GM23248 (cell line): Measurements from ENCODE around the gene MVB12B.

ENCODE experiments used
- EZH2 ChIP-seq: fragments of 200-600 bp; sonication (generic); IDR thresholded peaks from 2 replicates; pipeline ENCODE4 v1.6.1; 2018; ENCODE audit warnings: antibody characterized with exemption, mild to moderate bottlenecking; ENCODE audit not compliant: insufficient read depth, poor library complexity, severe bottlenecking
- EZH2phosphoT487 ChIP-seq: fragments of 200-600 bp; sonication (generic); IDR thresholded peaks from 2 replicates; pipeline ENCODE4 v1.6.1; 2018; ENCODE audit warnings: antibody characterized with exemption, moderate library complexity, mild to moderate bottlenecking, low read depth; ENCODE audit not compliant: insufficient read depth

DNA sequence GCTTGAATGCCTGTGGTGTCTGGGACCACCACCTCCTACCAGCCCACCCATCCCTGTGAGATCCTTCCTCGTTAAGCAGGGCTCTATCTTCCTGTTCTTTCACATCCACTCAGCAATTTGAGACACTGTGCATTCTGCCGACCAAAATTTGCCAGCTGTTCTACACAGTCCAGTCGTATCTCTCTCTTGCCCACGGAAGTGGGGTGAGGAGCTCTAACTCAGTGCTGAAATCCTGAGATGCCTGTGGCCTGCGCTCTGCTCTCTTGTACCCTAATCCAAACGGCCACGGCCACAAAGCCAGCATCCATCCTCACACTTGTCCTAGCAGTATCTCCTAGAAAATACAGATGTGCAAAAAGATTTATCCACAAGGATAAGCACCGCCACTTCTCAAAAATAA is 97.9 kb downstream of the MVB12B start:
- no peak for TF ChIP-seq EZH2phosphoT487
- no peak for TF ChIP-seq EZH2
